HG02588 (cell line): ENCODE results near the gene CYP27B1.
"Not testable (repeated sequence)": the region's sequence is repeated elsewhere in the genome, so short reads cannot be mapped to it uniquely, and the experiment has no call there.

Source experiments
- ATAC-seq: cut with Tn5 transposase; IDR thresholded peaks from one replicate; pipeline ENCODE4 v1.9.1; 2021; ENCODE audit warnings: mild to moderate bottlenecking, moderate library complexity; ENCODE audit not compliant: unreplicated experiment

CYP27B1 gene

DNA sequence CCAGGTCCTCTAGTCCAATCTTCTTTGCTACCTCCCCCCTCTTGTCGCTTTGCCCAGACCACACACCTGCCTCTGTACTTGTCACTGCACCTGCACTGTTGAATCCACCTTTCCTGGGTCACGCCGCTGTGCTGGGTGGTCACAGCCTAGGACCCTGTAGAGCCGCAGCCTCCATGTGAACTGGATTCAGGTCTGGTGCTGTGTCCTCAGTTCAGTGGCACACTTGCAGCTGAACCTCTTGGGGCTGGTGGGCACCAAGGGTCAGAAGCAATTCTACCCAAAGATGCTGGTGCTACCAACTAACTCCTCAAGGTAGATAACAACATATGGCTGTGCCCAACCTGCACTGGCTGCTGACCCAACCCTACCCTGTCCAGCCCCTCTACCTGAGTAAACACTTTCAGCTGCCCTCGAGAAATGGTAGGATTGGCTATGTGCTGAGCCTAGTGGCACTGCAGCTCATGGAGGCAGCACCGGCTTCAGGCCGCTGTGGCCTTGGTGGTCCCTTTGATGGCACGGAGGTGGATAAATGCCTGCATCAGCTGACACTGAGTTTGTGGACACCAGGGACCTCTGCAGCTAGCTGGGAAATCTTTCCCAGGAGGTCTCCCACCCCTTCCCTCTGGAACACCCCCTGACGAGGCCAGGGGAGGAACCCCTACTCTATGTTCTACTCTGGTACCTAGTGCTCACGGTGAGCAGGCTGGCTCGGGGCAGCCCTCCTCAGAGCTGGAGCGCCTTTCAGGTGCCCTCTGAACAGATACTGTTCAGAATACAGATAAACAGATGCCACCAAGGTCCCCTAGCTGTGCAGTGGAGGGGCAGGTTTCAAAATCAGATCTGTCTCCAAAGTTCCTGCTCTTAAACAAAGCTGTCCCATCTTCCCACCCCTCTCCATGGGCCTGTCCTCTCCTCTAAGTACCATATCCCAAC, 42.6 kb downstream of the CYP27B1 start:
- ATAC-seq = no peak

DNA sequence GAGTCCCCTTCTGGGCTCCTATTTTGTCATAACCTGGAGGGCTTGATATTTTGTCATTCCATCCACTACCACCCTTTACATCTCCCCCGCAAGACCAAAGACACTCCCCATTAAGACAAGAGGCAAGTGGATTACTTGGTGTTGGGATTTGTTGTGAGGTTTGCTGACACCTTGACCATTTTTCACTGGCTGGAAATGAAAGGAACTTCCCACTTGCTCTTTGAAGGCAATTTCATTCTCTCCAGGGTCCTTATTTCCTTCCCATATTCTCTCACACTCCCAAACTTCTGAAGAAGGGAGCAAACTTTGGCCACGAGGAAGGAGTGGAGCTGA, 43.3 kb downstream of the CYP27B1 start:
- no peak for ATAC-seq

DNA sequence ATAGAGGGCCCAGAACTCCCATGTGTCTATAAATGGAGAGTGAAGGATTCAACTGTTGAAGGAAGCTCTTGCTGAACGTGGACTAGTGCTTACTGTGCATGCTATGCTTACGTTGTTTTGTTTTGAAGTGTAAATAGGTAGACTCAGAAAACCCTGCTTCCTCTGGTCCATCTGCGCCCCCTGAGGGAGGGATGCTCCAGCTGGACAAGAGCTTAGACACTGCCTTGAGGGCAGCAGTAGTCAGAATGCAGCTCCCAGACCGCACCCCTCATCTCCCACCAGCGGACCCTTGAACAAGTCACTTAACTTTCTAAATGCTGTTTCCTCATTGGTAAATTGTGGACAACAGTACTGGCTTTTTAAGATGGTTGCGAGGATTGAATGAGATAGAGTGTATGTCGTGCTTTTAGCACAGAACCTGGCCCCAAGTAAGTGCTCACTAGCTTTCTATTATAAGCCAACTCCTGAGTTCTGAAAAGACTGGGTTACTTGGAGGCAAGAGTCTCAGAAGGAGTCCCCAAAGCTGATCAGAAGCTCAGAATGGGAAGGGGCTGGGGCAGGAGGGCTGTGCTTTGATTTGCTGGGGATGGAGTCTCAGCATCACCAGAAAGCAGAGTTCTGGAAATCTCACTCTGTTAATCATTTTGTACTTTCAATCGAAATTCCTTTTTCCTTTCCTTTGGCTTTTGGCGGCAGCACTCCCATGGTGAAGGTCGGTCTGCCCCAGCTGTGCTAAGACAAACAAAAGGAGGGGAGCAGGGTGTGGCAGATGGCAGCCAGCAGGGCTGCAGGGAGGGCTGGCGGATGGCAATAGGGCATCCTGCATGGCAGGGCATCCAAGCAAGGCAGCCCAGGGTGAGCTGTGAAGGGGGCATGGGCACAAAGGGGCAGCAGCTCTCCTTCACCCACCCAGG, 43.9 kb downstream of the CYP27B1 start:
- ATAC-seq = no peak

DNA sequence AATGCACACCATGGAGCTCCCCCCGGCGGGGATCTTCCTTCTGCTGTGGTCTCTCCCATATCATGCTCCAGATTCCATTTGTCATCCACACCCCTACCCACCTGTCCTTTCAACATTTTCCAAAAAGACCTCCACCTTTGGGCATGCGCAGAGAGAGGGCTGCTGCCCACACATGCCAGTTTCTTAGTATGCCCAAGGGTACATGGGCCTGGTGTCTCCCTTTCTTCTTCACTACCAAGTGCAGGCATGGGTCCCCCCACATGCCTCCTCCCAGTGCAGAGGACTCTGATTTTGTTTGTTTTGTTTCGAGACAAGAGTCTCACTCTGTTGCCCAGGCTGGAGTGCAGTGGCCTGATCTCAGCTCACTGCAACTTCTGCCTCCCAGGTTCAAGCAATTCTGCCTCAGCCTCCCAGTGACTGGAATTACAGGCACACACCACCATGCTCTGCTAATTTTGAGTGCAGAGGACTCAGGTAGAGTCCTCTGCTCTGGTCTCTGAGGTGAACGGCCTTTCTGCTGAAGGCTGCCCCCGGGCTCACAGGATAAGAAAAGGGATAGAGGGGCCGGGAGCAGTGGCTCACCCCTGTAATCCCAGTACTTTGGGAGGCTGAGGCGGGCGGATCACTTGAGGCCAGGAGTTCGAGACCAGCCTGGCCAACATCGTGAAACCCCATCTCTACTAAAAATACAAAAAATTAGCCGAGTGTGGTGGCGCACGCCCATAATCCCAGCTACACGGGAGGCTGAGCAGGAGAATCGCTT, 44.9 kb downstream of the CYP27B1 start:
- ATAC-seq = not testable (repeated sequence)

DNA sequence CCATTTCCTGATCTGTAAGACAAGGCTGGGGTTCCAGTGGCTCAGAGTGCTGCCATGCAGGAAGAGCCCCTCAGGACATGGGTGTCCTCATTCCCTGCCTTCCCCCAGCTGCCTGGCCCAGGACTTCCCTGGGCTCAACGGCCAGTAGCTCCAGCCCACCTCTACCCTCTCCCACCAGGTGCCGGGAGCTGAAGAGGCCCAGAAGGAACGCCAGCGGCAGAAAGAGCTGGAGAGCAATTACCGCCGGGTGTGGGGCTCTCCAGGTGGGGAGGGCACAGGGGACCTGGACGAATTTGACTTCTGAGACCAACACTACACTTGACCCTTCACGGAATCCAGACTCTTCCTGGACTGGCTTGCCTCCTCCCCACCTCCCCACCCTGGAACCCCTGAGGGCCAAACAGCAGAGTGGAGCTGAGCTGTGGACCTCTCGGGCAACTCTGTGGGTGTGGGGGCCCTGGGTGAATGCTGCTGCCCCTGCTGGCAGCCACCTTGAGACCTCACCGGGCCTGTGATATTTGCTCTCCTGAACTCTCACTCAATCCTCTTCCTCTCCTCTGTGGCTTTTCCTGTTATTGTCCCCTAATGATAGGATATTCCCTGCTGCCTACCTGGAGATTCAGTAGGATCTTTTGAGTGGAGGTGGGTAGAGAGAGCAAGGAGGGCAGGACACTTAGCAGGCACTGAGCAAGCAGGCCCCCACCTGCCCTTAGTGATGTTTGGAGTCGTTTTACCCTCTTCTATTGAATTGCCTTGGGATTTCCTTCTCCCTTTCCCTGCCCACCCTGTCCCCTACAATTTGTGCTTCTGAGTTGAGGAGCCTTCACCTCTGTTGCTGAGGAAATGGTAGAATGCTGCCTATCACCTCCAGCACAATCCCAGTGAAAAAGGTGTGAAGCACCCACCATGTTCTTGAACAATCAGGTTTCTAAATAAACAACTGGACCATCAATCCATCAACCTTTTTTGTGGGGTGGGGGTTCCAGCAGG, 46.0 kb downstream of the CYP27B1 start:
- ATAC-seq = no peak

DNA sequence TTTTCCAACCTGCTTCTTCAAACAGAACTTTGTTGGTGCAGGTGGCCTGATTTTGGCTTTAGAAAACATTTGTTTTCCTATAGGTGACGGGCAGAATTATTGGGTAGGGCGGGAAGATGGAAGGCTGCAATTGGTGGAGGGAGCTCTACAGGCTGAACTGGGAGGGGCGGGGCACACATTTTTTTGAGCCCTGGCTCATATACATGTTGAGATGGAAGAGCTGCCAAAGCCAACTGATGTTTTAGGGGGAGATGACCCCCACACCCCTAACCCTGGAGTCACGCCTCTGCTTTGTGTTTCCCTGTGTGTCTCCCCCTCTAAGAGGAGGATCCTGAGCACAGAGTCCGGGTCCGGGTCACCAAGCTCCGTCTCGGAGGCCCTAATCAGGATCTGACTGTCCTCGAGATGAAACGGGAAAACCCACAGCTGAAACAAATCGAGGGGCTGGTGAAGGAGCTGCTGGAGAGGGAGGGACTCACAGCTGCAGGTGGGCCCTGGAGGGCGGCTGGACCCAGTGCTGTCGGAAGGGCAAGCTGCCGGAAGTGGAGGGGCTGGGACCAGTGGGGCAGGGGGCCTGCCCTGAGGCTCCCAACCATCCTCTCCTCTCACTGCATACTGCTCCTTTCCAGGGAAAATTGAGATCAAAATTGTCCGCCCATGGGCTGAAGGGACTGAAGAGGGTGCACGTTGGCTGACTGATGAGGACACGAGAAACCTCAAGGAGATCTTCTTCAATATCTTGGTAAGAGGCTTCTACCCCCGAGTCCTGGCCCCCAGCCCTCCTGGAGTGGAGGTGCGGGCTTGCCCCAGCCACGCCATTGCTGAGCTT, 46.9 kb downstream of the CYP27B1 start:
- ATAC-seq = no peak

DNA sequence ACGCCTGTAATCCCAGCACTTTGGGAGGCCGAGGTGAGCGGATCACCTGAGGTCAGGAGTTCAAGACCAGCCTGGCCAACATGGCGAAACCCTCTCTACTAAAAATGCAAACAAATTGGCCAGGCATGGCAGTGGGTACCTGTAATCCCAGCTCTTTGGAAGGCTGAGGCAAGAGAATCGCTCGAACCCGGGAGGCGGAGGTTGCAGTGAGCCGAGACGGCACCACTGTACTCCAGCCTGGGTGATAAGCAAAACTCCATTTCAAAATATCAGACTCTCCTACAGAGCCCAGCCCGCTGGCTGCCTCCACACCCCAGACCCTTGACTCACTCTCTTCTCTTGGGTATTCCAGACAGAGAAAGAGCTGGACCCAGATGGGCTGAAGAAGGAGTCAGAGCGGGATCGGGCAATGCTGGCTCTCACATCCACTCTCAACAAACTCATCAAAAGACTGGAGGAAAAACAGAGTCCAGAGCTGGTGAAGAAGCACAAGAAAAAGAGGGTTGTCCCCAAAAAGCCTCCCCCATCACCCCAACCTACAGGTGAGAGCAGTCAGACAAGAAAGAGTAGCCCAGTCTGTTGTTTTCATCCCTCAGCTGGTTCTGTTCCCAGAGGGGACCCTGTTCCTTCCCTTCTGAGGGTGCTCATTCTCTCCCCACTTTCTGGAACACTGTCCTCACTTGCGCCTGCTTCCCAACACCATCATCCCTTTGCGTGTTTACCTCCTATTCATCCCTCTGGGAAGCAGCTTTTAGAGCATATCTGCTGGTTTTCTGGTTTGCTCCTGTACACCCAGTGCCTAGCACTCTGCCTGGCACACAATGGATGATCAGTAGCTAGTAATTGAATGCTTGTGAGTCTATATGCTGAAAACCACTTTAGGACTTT, 48.0 kb downstream of the CYP27B1 start:
- no peak for ATAC-seq

DNA sequence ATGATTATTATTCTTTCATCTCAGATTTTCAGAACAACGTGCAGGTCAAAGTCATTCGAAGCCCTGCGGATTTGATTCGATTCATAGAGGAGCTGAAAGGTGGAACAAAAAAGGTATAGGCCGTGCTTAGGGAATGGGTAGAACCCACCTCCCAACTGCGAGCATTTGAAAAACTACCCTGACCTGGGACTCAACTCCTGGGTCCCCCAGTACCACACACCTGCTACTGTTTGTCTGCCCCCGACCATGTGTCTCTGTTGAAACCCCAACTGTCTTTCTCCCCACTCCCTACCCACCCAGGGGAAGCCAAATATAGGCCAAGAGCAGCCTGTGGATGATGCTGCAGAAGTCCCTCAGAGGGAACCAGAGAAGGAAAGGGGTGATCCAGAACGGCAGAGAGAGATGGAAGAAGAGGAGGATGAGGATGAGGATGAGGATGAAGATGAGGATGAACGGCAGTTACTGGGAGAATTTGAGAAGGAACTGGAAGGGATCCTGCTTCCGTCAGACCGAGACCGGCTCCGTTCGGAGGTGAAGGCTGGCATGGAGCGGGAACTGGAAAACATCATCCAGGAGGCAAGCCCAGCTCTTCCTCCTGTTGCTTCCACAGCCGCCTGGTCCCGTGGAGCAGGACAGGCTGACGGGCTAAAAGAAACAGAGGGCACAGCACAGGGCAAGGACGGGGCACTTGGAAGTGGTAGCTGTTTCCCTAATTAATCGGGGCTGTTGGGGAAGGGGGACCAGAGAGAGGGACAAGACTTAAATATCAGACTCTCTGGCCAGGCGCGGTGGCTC, 48.8 kb downstream of the CYP27B1 start:
- ATAC-seq = no peak

DNA sequence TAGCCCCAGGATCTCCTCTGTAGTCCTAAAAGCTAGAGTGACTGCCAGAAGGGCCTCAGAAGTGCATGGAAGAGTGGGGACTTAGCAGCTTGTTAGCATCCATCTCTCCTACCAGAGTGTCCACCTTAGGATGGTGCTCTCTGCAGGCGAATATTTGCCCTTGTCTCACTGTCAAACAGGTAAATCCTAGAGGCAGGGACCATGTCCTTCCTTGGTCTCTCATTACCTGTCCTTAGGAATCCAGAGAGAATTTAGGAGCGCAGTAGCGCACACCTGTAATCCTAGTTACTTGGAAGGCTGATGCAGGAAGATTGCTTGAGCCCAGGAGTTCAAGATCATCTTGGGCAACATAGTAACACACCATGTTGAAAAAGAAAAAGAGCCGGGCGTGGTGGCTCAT, 49.7 kb downstream of the CYP27B1 start:
- no peak for ATAC-seq

DNA sequence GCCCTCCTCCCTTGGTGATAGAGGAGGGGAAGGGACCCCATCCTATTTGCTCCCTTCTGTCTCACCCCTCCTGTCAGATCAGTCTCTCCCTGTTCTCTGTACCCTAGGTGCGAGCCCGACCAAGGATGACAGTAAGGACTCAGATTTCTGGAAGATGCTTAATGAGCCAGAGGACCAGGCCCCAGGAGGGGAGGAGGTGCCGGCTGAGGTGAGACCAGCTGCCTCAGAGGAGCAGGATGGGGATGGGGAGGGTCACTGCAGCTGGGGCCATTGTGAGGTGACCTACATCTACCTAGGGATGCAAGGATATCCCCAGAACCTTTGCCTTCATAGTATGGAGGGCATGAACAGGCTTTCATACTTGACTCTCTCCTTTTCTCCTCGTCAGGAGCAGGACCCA, 50.6 kb downstream of the CYP27B1 start:
- no peak for ATAC-seq

DNA sequence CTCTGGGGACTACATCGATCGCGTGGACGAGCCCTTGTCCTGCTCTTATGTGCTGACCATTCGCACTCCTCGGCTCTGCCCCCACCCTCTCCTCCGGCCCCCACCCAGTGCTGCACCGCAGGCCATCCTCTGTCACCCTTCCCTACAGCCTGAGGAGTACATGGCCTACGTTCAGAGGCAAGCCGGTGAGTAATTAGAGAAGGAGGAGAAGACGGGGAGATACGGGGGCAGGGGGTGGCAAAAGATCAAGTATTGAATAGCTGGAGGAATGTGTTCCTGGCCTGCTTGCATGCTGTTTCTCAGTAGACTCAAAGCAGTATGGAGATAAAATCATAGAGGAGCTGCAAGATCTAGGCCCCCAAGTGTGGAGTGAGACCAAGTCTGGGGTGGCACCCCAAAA, 51.1 kb downstream of the CYP27B1 start:
- no peak for ATAC-seq

DNA sequence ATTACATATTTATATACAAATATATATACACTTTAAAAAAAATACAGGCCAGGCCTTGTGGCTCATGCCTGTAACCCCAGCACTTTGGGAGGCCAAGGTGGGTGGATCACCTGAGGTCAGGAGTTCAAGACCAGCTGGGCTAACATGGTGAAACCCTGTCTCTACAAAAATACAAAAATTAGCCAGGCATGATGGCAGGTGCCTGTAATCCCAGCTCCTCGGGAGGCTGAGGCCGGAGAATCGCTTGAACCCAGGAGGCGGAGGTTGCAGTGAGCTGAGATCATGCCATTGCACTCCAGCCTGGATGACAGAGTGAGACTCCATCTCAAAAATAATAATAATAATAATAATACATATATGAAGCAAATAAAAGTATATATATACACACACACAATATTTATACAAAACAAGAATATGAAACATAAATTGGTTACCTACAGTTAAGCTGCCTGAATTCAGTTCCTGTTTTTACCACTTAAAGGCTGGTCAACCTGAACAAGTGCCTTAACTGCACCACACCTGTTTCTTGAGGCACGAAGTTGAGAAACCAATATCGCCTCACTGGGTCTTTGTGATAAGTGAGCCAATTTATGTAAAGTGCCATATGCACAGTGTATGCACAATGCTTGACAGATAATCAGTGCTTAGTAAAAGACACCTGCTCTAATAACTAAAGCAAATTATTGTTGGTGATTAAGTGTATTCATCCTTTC, 51.7 kb downstream of the CYP27B1 start:
- ATAC-seq = not testable (repeated sequence)

DNA sequence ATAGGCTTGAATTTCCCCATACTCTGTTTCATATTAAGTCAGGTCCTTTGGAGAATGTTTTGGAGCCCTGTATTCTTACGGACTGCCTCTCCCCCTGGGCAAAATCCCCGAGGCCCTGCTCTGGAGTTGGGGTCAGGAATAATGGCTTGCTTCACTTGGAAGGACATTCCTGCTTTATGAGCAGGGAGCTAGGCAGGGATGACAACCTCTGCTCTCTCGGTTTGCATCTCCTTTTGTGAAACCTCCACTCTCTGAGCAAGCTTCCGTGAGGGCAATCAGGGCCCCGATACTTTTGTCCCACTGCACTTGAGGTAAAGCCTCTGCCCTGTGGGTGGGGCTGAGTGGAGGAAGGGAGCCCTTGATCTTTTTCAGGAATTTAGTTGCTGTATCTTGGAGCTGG, 53.7 kb downstream of the CYP27B1 start:
- no peak for ATAC-seq

DNA sequence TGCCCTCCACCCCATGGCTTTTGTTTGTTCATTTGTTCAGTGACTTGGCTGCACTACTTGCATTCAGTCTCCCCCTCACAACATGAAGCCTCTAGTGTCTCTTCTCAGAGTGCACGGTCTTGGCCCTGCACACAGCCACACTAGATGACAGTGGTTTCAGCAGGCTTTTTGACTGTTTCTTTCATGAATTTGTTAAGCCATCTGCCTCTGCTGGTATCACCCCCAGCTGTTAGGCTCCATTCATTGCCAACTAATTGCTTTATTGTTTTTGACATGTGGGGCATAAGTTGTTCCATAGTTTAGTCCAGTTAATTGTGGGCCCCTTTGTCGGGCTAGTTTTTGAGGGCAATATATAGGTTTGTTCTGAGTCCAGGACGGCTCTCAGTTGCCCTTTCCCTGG, 54.2 kb downstream of the CYP27B1 start:
- ATAC-seq = no peak
